ENCODE results near the gene SMG6.

DNA sequence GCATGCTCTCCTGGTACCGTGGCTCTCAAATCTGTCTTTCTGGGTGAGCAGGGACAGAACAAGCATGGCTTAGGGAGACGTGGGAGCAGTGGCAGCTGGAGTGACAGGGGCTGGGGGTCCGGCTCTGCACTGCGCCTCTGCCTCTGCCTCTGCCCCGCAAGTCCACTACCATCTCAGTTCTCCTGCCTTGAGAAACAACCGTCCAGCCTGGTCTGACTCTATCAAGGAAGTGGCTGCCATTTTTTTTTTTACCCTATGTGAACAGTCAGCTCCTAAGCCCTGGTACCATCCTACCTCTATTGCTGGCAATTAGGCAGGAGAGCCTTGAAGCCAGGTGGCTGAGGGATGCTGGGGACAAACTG, 232.6 kb downstream of the SMG6 start:
- TF ChIP-seq, protein P1, sequence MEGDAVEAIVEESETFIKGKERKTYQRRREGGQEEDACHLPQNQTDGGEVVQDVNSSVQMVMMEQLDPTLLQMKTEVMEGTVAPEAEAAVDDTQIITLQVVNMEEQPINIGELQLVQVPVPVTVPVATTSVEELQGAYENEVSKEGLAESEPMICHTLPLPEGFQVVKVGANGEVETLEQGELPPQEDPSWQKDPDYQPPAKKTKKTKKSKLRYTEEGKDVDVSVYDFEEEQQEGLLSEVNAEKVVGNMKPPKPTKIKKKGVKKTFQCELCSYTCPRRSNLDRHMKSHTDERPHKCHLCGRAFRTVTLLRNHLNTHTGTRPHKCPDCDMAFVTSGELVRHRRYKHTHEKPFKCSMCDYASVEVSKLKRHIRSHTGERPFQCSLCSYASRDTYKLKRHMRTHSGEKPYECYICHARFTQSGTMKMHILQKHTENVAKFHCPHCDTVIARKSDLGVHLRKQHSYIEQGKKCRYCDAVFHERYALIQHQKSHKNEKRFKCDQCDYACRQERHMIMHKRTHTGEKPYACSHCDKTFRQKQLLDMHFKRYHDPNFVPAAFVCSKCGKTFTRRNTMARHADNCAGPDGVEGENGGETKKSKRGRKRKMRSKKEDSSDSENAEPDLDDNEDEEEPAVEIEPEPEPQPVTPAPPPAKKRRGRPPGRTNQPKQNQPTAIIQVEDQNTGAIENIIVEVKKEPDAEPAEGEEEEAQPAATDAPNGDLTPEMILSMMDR (IDR thresholded peaks at IDR 0.05; ENCODE audit: poor library complexity) = no peak
- TF ChIP-seq EZH2phosphoT487 (IDR thresholded peaks at IDR 0.05; ENCODE audit: low read depth, severe bottlenecking, unreplicated experiment) (no peak), EZH2 (IDR thresholded peaks at IDR 0.05; ENCODE audit: borderline replicate concordance) (no peak)

Measured in hepatocyte (in vitro differentiated cells).